ENCODE data around the gene GFRA1.

DNA sequence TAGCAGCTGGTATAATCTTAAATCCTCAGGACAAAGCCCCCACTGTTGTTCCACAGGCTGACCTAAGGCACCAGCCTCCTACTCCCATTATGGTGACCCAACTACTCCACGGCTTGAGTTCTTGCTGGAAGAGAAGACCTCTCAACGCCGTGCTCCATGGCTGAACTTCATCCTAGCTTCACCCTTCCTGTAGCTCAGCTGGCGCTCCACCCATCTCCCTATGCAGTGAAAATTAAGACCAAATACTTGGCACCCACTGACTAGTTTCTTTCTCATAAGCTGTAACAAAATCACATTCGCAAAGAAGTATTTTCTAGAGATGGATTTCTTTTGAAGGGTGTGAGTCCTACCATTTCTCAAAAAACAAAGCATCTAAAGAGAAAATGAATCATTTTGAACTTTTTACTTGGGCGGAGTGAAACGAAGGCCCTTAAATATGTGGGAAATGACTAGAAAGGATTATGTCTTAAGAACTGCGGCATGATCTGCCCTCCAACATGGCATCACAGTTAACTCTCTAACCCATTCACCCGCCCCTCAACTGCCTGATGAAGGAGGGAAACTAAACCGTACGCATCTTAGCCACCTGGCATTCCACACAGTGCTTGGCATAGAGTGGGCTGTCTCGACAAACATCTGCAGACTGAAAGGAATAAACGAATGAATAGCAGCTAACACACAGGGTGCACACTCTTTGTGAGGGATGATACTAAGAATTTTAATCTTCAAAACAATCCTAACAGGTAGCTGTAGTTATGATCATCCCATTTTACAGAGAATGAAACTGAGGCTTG, 32.7 kb downstream of the GFRA1 start:
- TF ChIP-seq EZH2 (IDR thresholded peaks at IDR 0.05), result no peak
- no peak for TF ChIP-seq YY1 (IDR thresholded peaks at IDR 0.05; ENCODE audit: extremely low read depth, insufficient replicate concordance, low read depth, low read length)
- TF ChIP-seq, protein P1, sequence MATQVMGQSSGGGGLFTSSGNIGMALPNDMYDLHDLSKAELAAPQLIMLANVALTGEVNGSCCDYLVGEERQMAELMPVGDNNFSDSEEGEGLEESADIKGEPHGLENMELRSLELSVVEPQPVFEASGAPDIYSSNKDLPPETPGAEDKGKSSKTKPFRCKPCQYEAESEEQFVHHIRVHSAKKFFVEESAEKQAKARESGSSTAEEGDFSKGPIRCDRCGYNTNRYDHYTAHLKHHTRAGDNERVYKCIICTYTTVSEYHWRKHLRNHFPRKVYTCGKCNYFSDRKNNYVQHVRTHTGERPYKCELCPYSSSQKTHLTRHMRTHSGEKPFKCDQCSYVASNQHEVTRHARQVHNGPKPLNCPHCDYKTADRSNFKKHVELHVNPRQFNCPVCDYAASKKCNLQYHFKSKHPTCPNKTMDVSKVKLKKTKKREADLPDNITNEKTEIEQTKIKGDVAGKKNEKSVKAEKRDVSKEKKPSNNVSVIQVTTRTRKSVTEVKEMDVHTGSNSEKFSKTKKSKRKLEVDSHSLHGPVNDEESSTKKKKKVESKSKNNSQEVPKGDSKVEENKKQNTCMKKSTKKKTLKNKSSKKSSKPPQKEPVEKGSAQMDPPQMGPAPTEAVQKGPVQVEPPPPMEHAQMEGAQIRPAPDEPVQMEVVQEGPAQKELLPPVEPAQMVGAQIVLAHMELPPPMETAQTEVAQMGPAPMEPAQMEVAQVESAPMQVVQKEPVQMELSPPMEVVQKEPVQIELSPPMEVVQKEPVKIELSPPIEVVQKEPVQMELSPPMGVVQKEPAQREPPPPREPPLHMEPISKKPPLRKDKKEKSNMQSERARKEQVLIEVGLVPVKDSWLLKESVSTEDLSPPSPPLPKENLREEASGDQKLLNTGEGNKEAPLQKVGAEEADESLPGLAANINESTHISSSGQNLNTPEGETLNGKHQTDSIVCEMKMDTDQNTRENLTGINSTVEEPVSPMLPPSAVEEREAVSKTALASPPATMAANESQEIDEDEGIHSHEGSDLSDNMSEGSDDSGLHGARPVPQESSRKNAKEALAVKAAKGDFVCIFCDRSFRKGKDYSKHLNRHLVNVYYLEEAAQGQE (IDR thresholded peaks at IDR 0.05; ENCODE audit: low read depth), result no peak
- TF ChIP-seq POLR2A (IDR thresholded peaks at IDR 0.05; ENCODE audit: borderline replicate concordance, extremely low read depth, insufficient read depth, insufficient read length), result no peak
- TF ChIP-seq CEBPB (IDR thresholded peaks at IDR 0.05; ENCODE audit: low read depth), result no peak
- no peak for TF ChIP-seq EGR1 (IDR thresholded peaks at IDR 0.05; ENCODE audit: low read depth)
- TF ChIP-seq, protein P2, sequence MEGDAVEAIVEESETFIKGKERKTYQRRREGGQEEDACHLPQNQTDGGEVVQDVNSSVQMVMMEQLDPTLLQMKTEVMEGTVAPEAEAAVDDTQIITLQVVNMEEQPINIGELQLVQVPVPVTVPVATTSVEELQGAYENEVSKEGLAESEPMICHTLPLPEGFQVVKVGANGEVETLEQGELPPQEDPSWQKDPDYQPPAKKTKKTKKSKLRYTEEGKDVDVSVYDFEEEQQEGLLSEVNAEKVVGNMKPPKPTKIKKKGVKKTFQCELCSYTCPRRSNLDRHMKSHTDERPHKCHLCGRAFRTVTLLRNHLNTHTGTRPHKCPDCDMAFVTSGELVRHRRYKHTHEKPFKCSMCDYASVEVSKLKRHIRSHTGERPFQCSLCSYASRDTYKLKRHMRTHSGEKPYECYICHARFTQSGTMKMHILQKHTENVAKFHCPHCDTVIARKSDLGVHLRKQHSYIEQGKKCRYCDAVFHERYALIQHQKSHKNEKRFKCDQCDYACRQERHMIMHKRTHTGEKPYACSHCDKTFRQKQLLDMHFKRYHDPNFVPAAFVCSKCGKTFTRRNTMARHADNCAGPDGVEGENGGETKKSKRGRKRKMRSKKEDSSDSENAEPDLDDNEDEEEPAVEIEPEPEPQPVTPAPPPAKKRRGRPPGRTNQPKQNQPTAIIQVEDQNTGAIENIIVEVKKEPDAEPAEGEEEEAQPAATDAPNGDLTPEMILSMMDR (IDR thresholded peaks at IDR 0.05 in 2 of 3, conservative IDR thresholded peaks at IDR 0.05 in 1 of 3; ENCODE audit: borderline replicate concordance in 1 of 3, insufficient read depth in 1 of 3, low read depth in 2 of 3, low read length in 2 of 3), result no peak
- TF ChIP-seq, protein P3, sequence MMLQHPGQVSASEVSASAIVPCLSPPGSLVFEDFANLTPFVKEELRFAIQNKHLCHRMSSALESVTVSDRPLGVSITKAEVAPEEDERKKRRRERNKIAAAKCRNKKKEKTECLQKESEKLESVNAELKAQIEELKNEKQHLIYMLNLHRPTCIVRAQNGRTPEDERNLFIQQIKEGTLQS (IDR thresholded peaks at IDR 0.05), result no peak
- TF ChIP-seq EZH2phosphoT487 (IDR thresholded peaks at IDR 0.05; ENCODE audit: borderline replicate concordance), result no peak
- TF ChIP-seq POLR2AphosphoS5 (IDR thresholded peaks at IDR 0.05; ENCODE audit: low read depth, low read length), result no peak
- no peak for TF ChIP-seq CBX3 (IDR thresholded peaks at IDR 0.05; ENCODE audit: low read depth)
